NCI-H1436 treated with DMSO at 0.1 percent for 48 hours (cell line): ENCODE results near the gene TLX1.
"Not testable (repeated sequence)": the region's sequence is repeated elsewhere in the genome, so short reads cannot be mapped to it uniquely, and the experiment has no call there.

ENCODE experiments used
- DNase-seq: peaks from one replicate; lab custom pipeline; 2025; lab: John Stamatoyannopoulos, UW

The TLX1 gene

DNA sequence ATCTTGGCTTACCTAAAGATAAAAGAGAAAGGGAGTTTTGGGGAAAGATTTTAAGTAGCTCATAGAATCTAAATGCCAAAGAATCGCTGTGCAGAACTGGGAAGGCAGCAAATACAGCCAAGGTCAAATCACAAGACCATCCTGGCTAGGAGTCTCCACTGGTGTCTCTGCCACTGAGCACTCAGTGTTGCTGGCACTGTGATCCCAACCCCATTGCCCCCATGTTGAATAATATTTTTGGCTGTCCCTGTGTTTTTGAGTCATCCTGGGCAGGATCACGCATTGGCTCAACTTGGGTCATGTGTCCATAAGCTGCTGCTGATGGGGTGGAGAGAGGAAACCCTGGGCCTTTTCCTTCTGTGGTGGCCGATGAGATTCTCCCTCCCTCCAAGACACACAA is 21.2 kb downstream of the TLX1 start:
- no peak for DNase-seq

DNA sequence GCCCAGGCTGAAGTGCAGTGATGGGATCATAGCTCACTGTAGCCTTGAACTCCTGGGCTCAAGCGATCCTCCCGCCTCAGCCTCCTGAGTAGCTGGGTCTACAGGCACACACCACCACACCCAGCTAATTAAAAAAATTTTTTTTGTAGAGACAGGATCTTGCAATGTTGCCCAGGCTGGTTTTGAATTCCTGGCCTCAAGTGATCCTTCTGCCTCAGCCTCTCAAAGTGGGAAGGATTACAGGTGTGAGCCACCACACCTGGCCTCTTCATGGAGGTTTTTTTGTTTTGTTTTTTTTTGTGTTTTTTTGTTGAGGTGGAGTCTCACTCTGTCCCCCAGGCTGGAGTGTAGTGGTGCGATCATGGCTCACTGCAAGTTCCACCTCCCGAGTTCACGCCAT is 23.4 kb downstream of the TLX1 start:
- not testable (repeated sequence) for DNase-seq

GRCh38 chr10:101155896-101156295 is 24.8 kb downstream of the TLX1 start:
- no peak for DNase-seq

- no peak for DNase-seq
Measured at GRCh38 chr10:101157756-101158458, 26.8 kb downstream of the TLX1 start.

DNA sequence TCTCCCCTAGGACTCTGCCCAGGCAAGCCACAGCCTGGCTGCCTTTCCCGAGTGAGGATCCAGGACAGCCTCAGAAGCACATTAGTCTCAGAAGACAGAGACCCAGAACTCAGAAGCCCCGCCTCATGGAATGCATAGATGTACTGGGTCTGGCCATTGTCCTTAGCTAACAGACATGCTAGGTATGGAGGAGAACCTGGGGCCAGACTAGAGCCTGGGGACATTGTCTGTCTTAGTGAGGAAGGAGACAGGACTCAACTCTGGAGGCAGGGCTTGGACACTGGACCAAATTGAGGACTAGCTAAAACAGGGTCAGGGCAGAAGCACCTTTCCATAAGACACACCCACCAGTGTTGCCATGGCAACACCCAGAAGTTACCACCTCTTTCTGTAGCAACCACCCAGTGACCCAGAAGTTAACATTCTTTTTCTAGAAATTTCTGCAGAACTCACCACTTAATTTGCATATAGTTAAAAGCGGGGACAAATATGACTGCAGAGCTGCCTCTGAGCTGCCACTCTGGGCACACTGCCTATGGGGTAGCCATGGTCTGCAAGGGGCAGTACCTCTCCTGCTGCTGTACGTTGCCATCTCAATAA is 27.5 kb downstream of the TLX1 start:
- DNase-seq = no peak

- DNase-seq = peak; percentile 33
Measured at GRCh38 chr10:101161494-101162299, 30.6 kb downstream of the TLX1 start.

GRCh38 chr10:101162677-101163076 is 31.6 kb downstream of the TLX1 start:
- DNase-seq = no peak

DNA sequence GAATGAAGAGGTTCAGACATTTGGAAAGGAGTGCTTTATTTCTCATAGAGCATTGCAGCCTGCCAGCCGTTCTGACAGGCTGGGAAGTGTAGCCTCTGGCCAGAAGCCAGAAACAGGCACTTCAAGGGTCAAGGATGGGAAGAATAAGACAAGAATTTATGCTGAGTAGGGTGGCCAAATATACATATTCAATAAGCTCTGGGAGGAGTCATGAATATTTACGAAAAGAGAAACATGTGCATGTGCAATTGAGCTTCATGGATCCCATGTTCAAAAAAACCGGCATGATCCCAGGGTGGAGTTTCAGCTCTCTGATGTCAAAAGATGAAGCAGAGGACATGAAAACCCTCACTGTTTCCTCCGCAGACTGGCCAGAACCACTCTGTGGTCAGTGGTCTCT is 32.9 kb downstream of the TLX1 start:
- DNase-seq = no peak

- DNase-seq = no peak
Measured at GRCh38 chr10:101165736-101166135, 34.6 kb downstream of the TLX1 start.

- no peak for DNase-seq
Measured at GRCh38 chr10:101166430-101166829, 35.3 kb downstream of the TLX1 start.

GRCh38 chr10:101172741-101173140 is 41.6 kb downstream of the TLX1 start:
- DNase-seq = no peak

- no peak for DNase-seq
Measured at GRCh38 chr10:101174319-101174718, 43.2 kb downstream of the TLX1 start.

DNA sequence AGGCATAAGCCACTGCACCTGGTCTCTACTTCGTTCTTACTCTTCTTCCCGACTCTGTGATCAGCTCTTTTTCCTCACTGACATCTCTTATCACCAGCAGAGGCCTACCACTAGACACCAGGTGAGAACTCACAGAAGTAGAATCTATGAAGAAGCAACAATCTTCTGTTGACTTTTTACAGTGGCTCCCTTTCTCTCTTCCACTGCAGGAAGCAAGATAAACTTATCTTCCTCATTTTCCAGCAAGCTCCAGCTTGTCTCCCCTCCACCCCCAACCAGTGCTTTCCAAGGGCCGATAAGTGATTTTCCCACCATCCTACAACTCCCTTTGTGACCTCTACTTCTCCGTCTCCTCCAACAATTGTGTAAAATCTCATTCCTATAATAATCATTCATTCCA is 45.5 kb downstream of the TLX1 start:
- no peak for DNase-seq

DNA sequence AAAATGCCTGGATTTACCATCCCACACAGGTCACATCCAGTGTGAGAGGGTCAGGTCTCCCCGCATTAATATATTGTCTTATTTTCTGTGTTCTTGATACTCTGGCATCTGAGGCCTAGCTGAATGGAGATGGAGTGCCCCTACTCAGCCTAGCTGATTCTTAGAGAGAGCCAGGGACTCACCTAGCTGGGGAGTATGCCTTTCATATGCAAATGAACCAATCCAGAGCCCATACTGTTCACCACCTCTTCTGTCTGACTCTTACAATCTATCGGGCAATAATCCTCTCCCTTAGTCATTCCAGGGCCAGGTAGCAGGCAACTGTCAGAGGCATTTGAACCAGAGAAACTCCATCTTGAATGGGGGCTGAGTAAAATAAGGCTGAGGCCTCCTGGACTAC is 51.8 kb downstream of the TLX1 start:
- DNase-seq = no peak

DNA sequence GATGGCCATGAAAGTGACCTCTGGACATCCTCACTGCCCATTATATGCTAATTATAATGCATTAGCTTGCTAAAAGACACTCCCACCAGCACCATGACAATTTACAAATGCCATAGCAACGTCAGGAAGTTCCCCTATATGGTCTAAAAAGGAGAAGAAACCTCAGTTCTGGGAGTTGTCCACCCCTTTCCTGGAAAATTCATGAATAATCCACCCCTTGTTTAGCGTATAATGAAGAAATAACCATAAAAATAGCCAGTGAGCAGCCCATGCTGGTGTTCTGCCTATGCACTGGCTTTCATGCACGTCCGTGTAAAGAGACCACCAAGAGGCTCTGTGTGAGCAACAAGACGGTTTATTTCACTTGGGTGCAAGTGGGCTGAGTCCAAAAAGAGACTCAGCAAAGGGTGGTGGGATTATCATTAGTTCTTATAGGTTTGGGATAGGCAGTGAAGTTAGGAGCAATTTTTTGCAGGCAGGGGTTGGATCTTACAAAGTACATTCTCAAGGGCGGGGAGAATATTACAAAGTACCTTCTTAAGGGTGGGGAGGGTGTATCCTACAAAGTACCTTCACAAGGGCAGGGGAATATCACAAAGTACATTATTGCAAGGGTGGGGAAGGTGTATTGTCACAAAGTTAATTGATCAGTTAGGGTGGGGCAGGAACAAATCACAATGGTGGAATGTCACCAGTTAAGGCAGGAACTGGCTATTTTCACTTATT is 52.5 kb downstream of the TLX1 start:
- DNase-seq = no peak
